ENCODE data around the gene SH3PXD2A.

- TF ChIP-seq CTCF (IDR thresholded peaks at IDR 0.05; ENCODE audit: insufficient read depth, low read depth, low read length) (no peak), EZH2 (IDR thresholded peaks at IDR 0.05; ENCODE audit: insufficient read depth, low read length) (no peak)
These were observed 137.1 kb downstream of the SH3PXD2A start for GRCh38 chr10:103718247-103718620.
